Measurements from ENCODE around the gene SLC5A8. TPM values are rescaled to one million over a fixed set of nuclear protein-coding genes. Genes with fewer than 3 reads are reported as not detected.

SLC5A8 gene
- total and polyA plus RNA-seq, 4 donors: not detected

DNA sequence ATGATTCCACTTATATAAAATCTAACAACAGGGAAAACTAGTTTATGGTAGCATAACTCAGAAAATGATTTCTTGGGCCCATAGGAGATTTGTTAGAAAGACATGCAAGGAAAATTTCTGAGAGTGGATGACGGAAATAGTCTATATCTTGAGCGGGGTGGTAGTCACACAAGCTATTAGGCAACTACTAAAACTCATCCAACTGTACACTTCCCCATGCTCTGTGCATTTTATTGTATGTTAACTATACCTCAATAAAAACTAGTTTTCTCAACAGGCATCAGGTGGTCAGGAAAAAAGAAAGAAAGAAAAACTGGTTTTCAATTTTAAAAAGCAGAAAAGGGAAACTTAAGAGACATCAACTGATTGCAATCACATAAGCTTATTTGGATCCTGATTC, 9.9 kb downstream of the SLC5A8 start:
- no peak overlapping the region for H3K4me3 ChIP-seq (ENCODE audit: low read depth in 1 of 3, low read length in 3 of 3)
- no peak for TF ChIP-seq SP1 (IDR thresholded peaks at IDR 0.05)
- no peak for TF ChIP-seq FOXA1 (IDR thresholded peaks at IDR 0.05)
- TF ChIP-seq TAF1 (conservative IDR thresholded peaks at IDR 0.05): no peak
- TF ChIP-seq, protein P1, sequence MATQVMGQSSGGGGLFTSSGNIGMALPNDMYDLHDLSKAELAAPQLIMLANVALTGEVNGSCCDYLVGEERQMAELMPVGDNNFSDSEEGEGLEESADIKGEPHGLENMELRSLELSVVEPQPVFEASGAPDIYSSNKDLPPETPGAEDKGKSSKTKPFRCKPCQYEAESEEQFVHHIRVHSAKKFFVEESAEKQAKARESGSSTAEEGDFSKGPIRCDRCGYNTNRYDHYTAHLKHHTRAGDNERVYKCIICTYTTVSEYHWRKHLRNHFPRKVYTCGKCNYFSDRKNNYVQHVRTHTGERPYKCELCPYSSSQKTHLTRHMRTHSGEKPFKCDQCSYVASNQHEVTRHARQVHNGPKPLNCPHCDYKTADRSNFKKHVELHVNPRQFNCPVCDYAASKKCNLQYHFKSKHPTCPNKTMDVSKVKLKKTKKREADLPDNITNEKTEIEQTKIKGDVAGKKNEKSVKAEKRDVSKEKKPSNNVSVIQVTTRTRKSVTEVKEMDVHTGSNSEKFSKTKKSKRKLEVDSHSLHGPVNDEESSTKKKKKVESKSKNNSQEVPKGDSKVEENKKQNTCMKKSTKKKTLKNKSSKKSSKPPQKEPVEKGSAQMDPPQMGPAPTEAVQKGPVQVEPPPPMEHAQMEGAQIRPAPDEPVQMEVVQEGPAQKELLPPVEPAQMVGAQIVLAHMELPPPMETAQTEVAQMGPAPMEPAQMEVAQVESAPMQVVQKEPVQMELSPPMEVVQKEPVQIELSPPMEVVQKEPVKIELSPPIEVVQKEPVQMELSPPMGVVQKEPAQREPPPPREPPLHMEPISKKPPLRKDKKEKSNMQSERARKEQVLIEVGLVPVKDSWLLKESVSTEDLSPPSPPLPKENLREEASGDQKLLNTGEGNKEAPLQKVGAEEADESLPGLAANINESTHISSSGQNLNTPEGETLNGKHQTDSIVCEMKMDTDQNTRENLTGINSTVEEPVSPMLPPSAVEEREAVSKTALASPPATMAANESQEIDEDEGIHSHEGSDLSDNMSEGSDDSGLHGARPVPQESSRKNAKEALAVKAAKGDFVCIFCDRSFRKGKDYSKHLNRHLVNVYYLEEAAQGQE (IDR thresholded peaks at IDR 0.05): no peak
- TF ChIP-seq, protein P2, sequence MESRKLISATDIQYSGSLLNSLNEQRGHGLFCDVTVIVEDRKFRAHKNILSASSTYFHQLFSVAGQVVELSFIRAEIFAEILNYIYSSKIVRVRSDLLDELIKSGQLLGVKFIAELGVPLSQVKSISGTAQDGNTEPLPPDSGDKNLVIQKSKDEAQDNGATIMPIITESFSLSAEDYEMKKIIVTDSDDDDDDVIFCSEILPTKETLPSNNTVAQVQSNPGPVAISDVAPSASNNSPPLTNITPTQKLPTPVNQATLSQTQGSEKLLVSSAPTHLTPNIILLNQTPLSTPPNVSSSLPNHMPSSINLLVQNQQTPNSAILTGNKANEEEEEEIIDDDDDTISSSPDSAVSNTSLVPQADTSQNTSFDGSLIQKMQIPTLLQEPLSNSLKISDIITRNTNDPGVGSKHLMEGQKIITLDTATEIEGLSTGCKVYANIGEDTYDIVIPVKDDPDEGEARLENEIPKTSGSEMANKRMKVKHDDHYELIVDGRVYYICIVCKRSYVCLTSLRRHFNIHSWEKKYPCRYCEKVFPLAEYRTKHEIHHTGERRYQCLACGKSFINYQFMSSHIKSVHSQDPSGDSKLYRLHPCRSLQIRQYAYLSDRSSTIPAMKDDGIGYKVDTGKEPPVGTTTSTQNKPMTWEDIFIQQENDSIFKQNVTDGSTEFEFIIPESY (IDR thresholded peaks at IDR 0.05): no peak
- TF ChIP-seq JUND (IDR thresholded peaks at IDR 0.05): no peak
- no peak for TF ChIP-seq HNF4G (IDR thresholded peaks at IDR 0.05)
- no peak for TF ChIP-seq RXRA (IDR thresholded peaks at IDR 0.05)
- no peak for TF ChIP-seq RAD21 (IDR thresholded peaks at IDR 0.05)
- no peak for TF ChIP-seq NR2F2 (IDR thresholded peaks at IDR 0.05)
- TF ChIP-seq, protein P3, sequence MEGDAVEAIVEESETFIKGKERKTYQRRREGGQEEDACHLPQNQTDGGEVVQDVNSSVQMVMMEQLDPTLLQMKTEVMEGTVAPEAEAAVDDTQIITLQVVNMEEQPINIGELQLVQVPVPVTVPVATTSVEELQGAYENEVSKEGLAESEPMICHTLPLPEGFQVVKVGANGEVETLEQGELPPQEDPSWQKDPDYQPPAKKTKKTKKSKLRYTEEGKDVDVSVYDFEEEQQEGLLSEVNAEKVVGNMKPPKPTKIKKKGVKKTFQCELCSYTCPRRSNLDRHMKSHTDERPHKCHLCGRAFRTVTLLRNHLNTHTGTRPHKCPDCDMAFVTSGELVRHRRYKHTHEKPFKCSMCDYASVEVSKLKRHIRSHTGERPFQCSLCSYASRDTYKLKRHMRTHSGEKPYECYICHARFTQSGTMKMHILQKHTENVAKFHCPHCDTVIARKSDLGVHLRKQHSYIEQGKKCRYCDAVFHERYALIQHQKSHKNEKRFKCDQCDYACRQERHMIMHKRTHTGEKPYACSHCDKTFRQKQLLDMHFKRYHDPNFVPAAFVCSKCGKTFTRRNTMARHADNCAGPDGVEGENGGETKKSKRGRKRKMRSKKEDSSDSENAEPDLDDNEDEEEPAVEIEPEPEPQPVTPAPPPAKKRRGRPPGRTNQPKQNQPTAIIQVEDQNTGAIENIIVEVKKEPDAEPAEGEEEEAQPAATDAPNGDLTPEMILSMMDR (IDR thresholded peaks at IDR 0.05; ENCODE audit: low read depth, low read length, missing input control): no peak
- TF ChIP-seq, protein P4, sequence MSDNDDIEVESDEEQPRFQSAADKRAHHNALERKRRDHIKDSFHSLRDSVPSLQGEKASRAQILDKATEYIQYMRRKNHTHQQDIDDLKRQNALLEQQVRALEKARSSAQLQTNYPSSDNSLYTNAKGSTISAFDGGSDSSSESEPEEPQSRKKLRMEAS (IDR thresholded peaks at IDR 0.05): no peak
- no peaks in the 10 kb centered on the region for H3K27me3 ChIP-seq (ENCODE audit: control insufficient read depth in 4 of 4, insufficient read depth in 4 of 4, low read length in 3 of 4)

DNA sequence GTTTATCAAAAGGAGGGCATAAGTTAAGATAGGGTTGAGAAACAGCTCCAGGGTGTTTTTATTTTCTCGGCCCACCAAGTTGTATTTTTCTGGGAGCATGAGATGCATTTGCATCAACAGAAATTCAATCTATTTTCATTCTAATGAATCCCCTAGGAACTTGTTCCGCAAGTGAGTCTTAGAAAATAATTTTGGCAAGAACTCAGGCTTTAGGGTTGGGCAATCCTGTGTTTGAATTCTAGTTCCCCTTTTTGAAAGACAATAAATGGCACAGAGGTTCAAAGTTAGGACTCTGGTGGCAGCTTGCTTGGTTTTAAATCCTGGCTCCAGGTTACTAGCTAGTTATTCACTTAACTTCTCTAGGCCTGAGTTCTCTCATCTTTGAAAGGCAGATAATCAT, 23.7 kb downstream of the SLC5A8 start:
- Histone ChIP-seq H3K36me3 (ENCODE audit: control insufficient read depth in 4 of 4, insufficient read depth in 3 of 4, low read depth in 1 of 4, low read length in 3 of 4) (no peaks in the 10 kb centered on the region), H3K4me1 (ENCODE audit: control insufficient read depth in 4 of 4, insufficient read depth in 4 of 4, low read length in 3 of 4) (no peaks in the 10 kb centered on the region), H3K9ac (ENCODE audit: low read depth in 1 of 2, low read length in 2 of 2) (no peak overlapping the region), H3K9me3 (ENCODE audit: control insufficient read depth in 4 of 4, low read length in 3 of 4) (no peaks in the 10 kb centered on the region), H3K27ac (ENCODE audit: low read depth in 1 of 2, low read length in 2 of 2) (no peak overlapping the region), H3K4me3 (ENCODE audit: low read depth in 1 of 3, low read length in 3 of 3) (no peak overlapping the region), H3K27me3 (ENCODE audit: control insufficient read depth in 4 of 4, insufficient read depth in 4 of 4, low read length in 3 of 4) (no peaks in the 10 kb centered on the region)
- 63% methylated on average over 2 of the region's 2 CpGs for WGBS
- no peak for DNase-seq (ENCODE audit: low spot score)
- TF ChIP-seq NR2F2 (IDR thresholded peaks at IDR 0.05): no peak
- TF ChIP-seq, protein P4 (IDR thresholded peaks at IDR 0.05): no peak
- TF ChIP-seq, protein P3 (IDR thresholded peaks at IDR 0.05; ENCODE audit: low read depth, low read length, missing input control): no peak
- TF ChIP-seq HNF4A (conservative IDR thresholded peaks at IDR 0.05): no peak
- TF ChIP-seq, protein P2 (IDR thresholded peaks at IDR 0.05): no peak
- TF ChIP-seq FOXA2 (IDR thresholded peaks at IDR 0.05): no peak
- no peak for TF ChIP-seq RAD21 (IDR thresholded peaks at IDR 0.05)
- TF ChIP-seq FOXA1 (IDR thresholded peaks at IDR 0.05): no peak
- no peak for TF ChIP-seq SP1 (IDR thresholded peaks at IDR 0.05)
- TF ChIP-seq, protein P1 (IDR thresholded peaks at IDR 0.05): no peak
- no peak for TF ChIP-seq EGR1 (IDR thresholded peaks at IDR 0.05; ENCODE audit: low read depth in 2 of 2)
- TF ChIP-seq HNF4G (IDR thresholded peaks at IDR 0.05): no peak

More for the DNA sequence above, 9.9 kb downstream of the SLC5A8 start:
- no peak for DNase-seq (ENCODE audit: low spot score)
- Histone ChIP-seq H3K9ac (ENCODE audit: low read depth in 1 of 2, low read length in 2 of 2) (no peak overlapping the region), H3K36me3 (ENCODE audit: control insufficient read depth in 4 of 4, insufficient read depth in 3 of 4, low read depth in 1 of 4, low read length in 3 of 4) (no peaks in the 10 kb centered on the region), H3K9me3 (ENCODE audit: control insufficient read depth in 4 of 4, low read length in 3 of 4) (no peaks in the 10 kb centered on the region), H3K27ac (ENCODE audit: low read depth in 1 of 2, low read length in 2 of 2) (no peak overlapping the region), H3K4me1 (ENCODE audit: control insufficient read depth in 4 of 4, insufficient read depth in 4 of 4, low read length in 3 of 4) (no peaks in the 10 kb centered on the region)
- WGBS: 75% methylated on average over 2 of the region's 2 CpGs
